GM20431 (cell line): ENCODE data around the gene GPRC5C.

ENCODE experiments used
- in situ Hi-C: fragments of 300-500 bp; cut with MseI, MboI; formaldehyde crosslinking; loops from one replicate; pipeline ENCODE4 v1.15.0; 2020; ENCODE audit warnings: low sequenced_read_pairs; ENCODE audit not compliant: unreplicated experiment

Gene GPRC5C

GRCh38 chr17:74430706-74431567 is 951 bp upstream of the GPRC5C start:
- in situ Hi-C loops = no loop called here

GRCh38 chr17:74432424-74432690 is 469 bp downstream of the GPRC5C start:
- in situ Hi-C loops = no loop called here

- in situ Hi-C loops = no loop called here
Observed at GRCh38 chr17:74432766-74433391, 991 bp downstream of the GPRC5C start.

GRCh38 chr17:74433421-74434121 is 1.7 kb downstream of the GPRC5C start:
- in situ Hi-C loops = no loop called here

- in situ Hi-C loops = no loop called here
Observed at GRCh38 chr17:74435775-74436359, 4.0 kb downstream of the GPRC5C start.

- in situ Hi-C loops = no loop called here
Observed at GRCh38 chr17:74437702-74438101, 5.8 kb downstream of the GPRC5C start.

GRCh38 chr17:74439691-74440567 is 8.0 kb downstream of the GPRC5C start:
- in situ Hi-C loops = no loop called here

GRCh38 chr17:74441537-74441936 is 9.6 kb downstream of the GPRC5C start:
- in situ Hi-C loops = no loop called here

- in situ Hi-C loops = no loop called here
Observed at GRCh38 chr17:74442291-74442669, 10.4 kb downstream of the GPRC5C start.

GRCh38 chr17:74442670-74443515 is 11.0 kb downstream of the GPRC5C start:
- in situ Hi-C loops = no loop called here

GRCh38 chr17:74443516-74444296 is 11.8 kb downstream of the GPRC5C start:
- in situ Hi-C loops = no loop called here

- in situ Hi-C loops = no loop called here
Observed at GRCh38 chr17:74444406-74444805, 12.5 kb downstream of the GPRC5C start.

GRCh38 chr17:74445158-74445557 is 13.3 kb downstream of the GPRC5C start:
- in situ Hi-C loops = no loop called here

- in situ Hi-C loops = no loop called here
Observed at GRCh38 chr17:74446551-74447500, 14.9 kb downstream of the GPRC5C start.

- in situ Hi-C loops = no loop called here
Observed at GRCh38 chr17:74447628-74448159, 15.8 kb downstream of the GPRC5C start.

GRCh38 chr17:74448756-74449155 is 16.9 kb downstream of the GPRC5C start:
- in situ Hi-C loops = no loop called here

GRCh38 chr17:74449306-74449705 is 17.4 kb downstream of the GPRC5C start:
- in situ Hi-C loops = no loop called here
